Endothelial cell of umbilical vein (primary cell): ENCODE measurements around the gene FAM131B.
"Not testable (repeated sequence)": the region's sequence is repeated elsewhere in the genome, so short reads cannot be mapped to it uniquely, and the experiment has no call there.

Experiments
- CTCF ChIP-seq, 2 donors: IDR thresholded peaks; 1 replicate in 1 of 2; 2 replicates in 1 of 2; pipeline ENCODE4 v1.5.1; 2011; ENCODE audit warnings: low read length in 2 of 2, mild to moderate bottlenecking in 2 of 2, moderate library complexity in 2 of 2, control low read depth in 1 of 2, inconsistent platforms in 1 of 2, low read depth in 1 of 2; ENCODE audit not compliant: insufficient read depth in 1 of 2; ENCODE audit errors: extremely low read depth in 1 of 2
- EZH2 ChIP-seq: IDR thresholded peaks from 2 replicates; pipeline ENCODE4 v1.6.1; 2012; ENCODE audit warnings: borderline replicate concordance, low read depth, mild to moderate bottlenecking, moderate library complexity, low read length, inconsistent platforms; ENCODE audit not compliant: severe bottlenecking
- JUN ChIP-seq: IDR thresholded peaks from 2 replicates; pipeline ENCODE4 v1.6.1; 2011; ENCODE audit warnings: borderline replicate concordance, low read depth; ENCODE audit not compliant: insufficient read length, insufficient read depth
- POLR2A ChIP-seq: IDR thresholded peaks from 2 replicates; pipeline ENCODE4 v1.6.1; 2012; ENCODE audit warnings: low read depth, mild to moderate bottlenecking, control low read depth, low read length
- POLR2AphosphoS5 ChIP-seq: IDR thresholded peaks from 2 replicates; pipeline ENCODE4 v1.6.1; 2012; ENCODE audit warnings: low read depth, mild to moderate bottlenecking, control low read depth, low read length, moderate library complexity; ENCODE audit not compliant: insufficient read depth

- TF ChIP-seq CTCF (IDR thresholded peaks at IDR 0.05; ENCODE audit: extremely low read depth in 1 of 2, insufficient read depth in 1 of 2, low read depth in 1 of 2, low read length in 2 of 2); POLR2A; EZH2; JUN; POLR2AphosphoS5: not testable (repeated sequence)
Observed at GRCh38 chr7:143402233-143402632, 39.7 kb upstream of the FAM131B start.
